CD14-positive monocyte (primary cell): ENCODE measurements around the gene PNMA8B. TPM values are rescaled to one million over a fixed set of nuclear protein-coding genes. Genes with fewer than 3 reads are reported as not detected.

Experiments
- DNase-seq, 3 donors: peaks; one replicate each; pipeline ENCODE4 v3.0.0-alpha.2; 2011 to 2022
- H2AFZ ChIP-seq: 2 replicates; pipeline ENCODE4 v1.6.0; 2012; ENCODE audit warnings: mild to moderate bottlenecking, low read depth, low read length, inconsistent platforms; ENCODE audit not compliant: insufficient read depth, poor library complexity, severe bottlenecking
- H3K27ac ChIP-seq, 2 donors: 1 replicate in 1 of 2; 2 replicates in 1 of 2; pipeline ENCODE4 v1.5.1; 2012 to 2013; ENCODE audit warnings: low read length in 2 of 2, control low read depth in 1 of 2, inconsistent platforms in 1 of 2, low read depth in 1 of 2, mild to moderate bottlenecking in 1 of 2
- H3K27me3 ChIP-seq, 2 donors: one replicate each; pipeline versions ENCODE4 v1.6.0 to v1.6.1; 2011 to 2013; ENCODE audit warnings: low read length in 2 of 2; ENCODE audit not compliant: control insufficient read depth in 2 of 2, insufficient read depth in 2 of 2
- H3K36me3 ChIP-seq, 2 donors: replicated peaks in 1 of 2; 1 replicate in 1 of 2; 2 replicates in 1 of 2; pipeline versions ENCODE4 v1.5.1 to v1.6.1; 2012 to 2013; ENCODE audit warnings: low read length in 2 of 2, control low read depth in 1 of 2, inconsistent platforms in 1 of 2, mild to moderate bottlenecking in 1 of 2; ENCODE audit not compliant: insufficient read depth in 2 of 2, control insufficient read depth in 1 of 2
- H3K4me1 ChIP-seq, 2 donors: 1 replicate in 1 of 2; 2 replicates in 1 of 2; pipeline versions ENCODE4 v1.5.1 to v1.6.1; 2012 to 2013; ENCODE audit warnings: low read length in 2 of 2, control low read depth in 1 of 2, inconsistent platforms in 1 of 2, mild to moderate bottlenecking in 1 of 2, moderate library complexity in 1 of 2; ENCODE audit not compliant: insufficient read depth in 2 of 2, control insufficient read depth in 1 of 2
- H3K4me2 ChIP-seq: replicated peaks from 2 replicates; pipeline ENCODE3; 2012; ENCODE audit warnings: low read length, moderate library complexity, mild to moderate bottlenecking; ENCODE audit not compliant: poor library complexity, severe bottlenecking; ENCODE audit errors: extremely low read depth
- H3K4me3 ChIP-seq, 3 experiments: fragments of 200-600 bp in 1 of 3; sonication (generic) in 1 of 3; replicated peaks in 1 of 3; 1 replicate in 2 of 3; 2 replicates in 1 of 3; pipeline ENCODE4 v1.5.1; 2011 to 2013; ENCODE audit warnings: low read length in 3 of 3, mild to moderate bottlenecking in 3 of 3, control low read depth in 2 of 3, low read depth in 2 of 3, inconsistent platforms in 1 of 3, moderate library complexity in 1 of 3
- H3K79me2 ChIP-seq: 2 replicates; pipeline ENCODE4 v1.6.0; 2012; ENCODE audit warnings: mild to moderate bottlenecking, control low read depth, inconsistent platforms, low read length, moderate library complexity; ENCODE audit not compliant: insufficient read depth
- H3K9ac ChIP-seq: 2 replicates; pipeline ENCODE4 v1.6.0; 2017; ENCODE audit warnings: low read length, mild to moderate bottlenecking; ENCODE audit not compliant: insufficient read depth, poor library complexity, severe bottlenecking
- H3K9me3 ChIP-seq, 2 donors: replicated peaks in 1 of 2; 1 replicate in 1 of 2; 2 replicates in 1 of 2; pipeline versions ENCODE4 v1.5.1 to v1.6.1; 2012 to 2013; ENCODE audit warnings: low read length in 2 of 2, control low read depth in 1 of 2; ENCODE audit not compliant: control insufficient read depth in 1 of 2, insufficient read depth in 1 of 2
- H4K20me1 ChIP-seq: 2 replicates; pipeline ENCODE4 v1.6.0; 2012; ENCODE audit warnings: mild to moderate bottlenecking, low read length, control low read depth, moderate library complexity; ENCODE audit not compliant: insufficient read depth
- H3K27ac Mint-ChIP-seq, 7 donors: one replicate each; pipeline ENCODE4 v1.8.0; 2020; ENCODE audit warnings: mild to moderate bottlenecking in 7 of 7, mixed read lengths in 7 of 7, moderate library complexity in 6 of 7, inconsistent platforms in 2 of 7
- H3K27me3 Mint-ChIP-seq, 3 donors: one replicate each; pipeline ENCODE4 v1.8.0; 2021 to 2022; ENCODE audit warnings: low read depth in 3 of 3, mild to moderate bottlenecking in 3 of 3, mixed read lengths in 3 of 3, moderate library complexity in 3 of 3, inconsistent platforms in 1 of 3
- H3K36me3 Mint-ChIP-seq, 2 donors: one replicate each; pipeline ENCODE4 v1.8.0; 2020; ENCODE audit warnings: mixed read lengths in 2 of 2, inconsistent platforms in 1 of 2, mild to moderate bottlenecking in 1 of 2
- H3K4me1 Mint-ChIP-seq: one replicate; pipeline ENCODE4 v1.8.0; 2020; ENCODE audit warnings: mild to moderate bottlenecking, mixed read lengths
- H3K4me3 Mint-ChIP-seq, 2 donors: one replicate each; pipeline ENCODE4 v1.8.0; 2020; ENCODE audit warnings: mild to moderate bottlenecking in 2 of 2, mixed read lengths in 2 of 2, moderate library complexity in 1 of 2
- H3K9me3 Mint-ChIP-seq, 7 donors: one replicate each; pipeline ENCODE4 v1.8.0; 2020 to 2022; ENCODE audit warnings: mixed read lengths in 7 of 7, mild to moderate bottlenecking in 6 of 7, moderate library complexity in 6 of 7, inconsistent platforms in 2 of 7
- CTCF ChIP-seq: fragments of 200-600 bp; IDR thresholded peaks from one replicate; pipeline ENCODE4 v1.8.0; 2022; ENCODE audit warnings: antibody characterized with exemption, mild to moderate bottlenecking
- WGBS: methylation state at CpG from one replicate; pipeline ENCODE4 v1.1.5; 2013; ENCODE audit warnings: missing lambda C conversion rate; ENCODE audit not compliant: insufficient coverage; 5-methylcytosine and 5-hydroxymethylcytosine counted together
- intact Hi-C, 2 donors: fragments of 100-400 bp; cut with micrococcal nuclease; formaldehyde crosslinking; loops; one replicate each; pipeline versions ENCODE4 v1.15.0 to v1.15.1; 2023
- polyA plus RNA-seq, 3 donors: library from polyadenylated mRNA; depleted of rRNA in 1 of 3; unstranded in 2 of 3; stranded (reverse) in 1 of 3; fragments of 300-500 nt in 2 of 3; fragments of >200 nt in 1 of 3; fragmentation: Illumina TruSeq in 2 of 3; gene quantifications; 1 replicate in 2 of 3; 2 replicates in 1 of 3; pipeline ENCODE4 v1.2.3, GENCODE V29; 2012 to 2021

Gene PNMA8B
- polyA plus RNA-seq, 3 donors = 0.07 to 0.16 TPM; not detected in 1

GRCh38 chr19:46447824-46448223 lies 47.8 kb downstream of the PNMA8B start:
- DNase-seq = no peak
- Mint-ChIP-seq H3K4me3 (no peak overlapping the region), H3K27me3 (peaks cover 4 to 21% (median 10%) of the 10 kb centered on the region in 3 donors), H3K4me1 (peaks cover 2% of the 10 kb centered on the region), H3K36me3 (no peaks in the 10 kb centered on the region), H3K9me3 (peaks cover 0 to 12% (median 6%) of the 10 kb centered on the region in 7 donors), H3K27ac (no peak overlapping the region)
- WGBS = 47% methylated on average over 4 of the region's 5 CpGs
- no peak for TF ChIP-seq CTCF
- H3K4me1 ChIP-seq = no peaks in the 10 kb centered on the region
- H4K20me1 ChIP-seq = no peaks in the 10 kb centered on the region
- H3K27me3 ChIP-seq = peaks cover 0 to 3% of the 10 kb centered on the region in 2 donors
- H3K27ac ChIP-seq = no peak overlapping the region
- no peak overlapping the region for H3K4me3 ChIP-seq
- H3K9me3 ChIP-seq = peaks cover 0 to 3% of the 10 kb centered on the region in 2 donors
- H3K4me2 ChIP-seq = no peak overlapping the region
- no peaks in the 10 kb centered on the region for H3K79me2 ChIP-seq
- H2AFZ ChIP-seq = no peak overlapping the region
- no peak overlapping the region for H3K9ac ChIP-seq
- no peaks in the 10 kb centered on the region for H3K36me3 ChIP-seq
- intact Hi-C loops = no loop called here

- H3K27me3 ChIP-seq = peaks cover 0 to 3% of the 10 kb centered on the region in 2 donors
- H3K4me2 ChIP-seq = no peak overlapping the region
- peaks cover 4 to 21% (median 12%) of the 10 kb centered on the region in 3 donors for H3K27me3 Mint-ChIP-seq
- H3K9ac ChIP-seq = no peak overlapping the region
- peaks cover 2% of the 10 kb centered on the region for H3K4me1 Mint-ChIP-seq
- H3K79me2 ChIP-seq = no peaks in the 10 kb centered on the region
- no peaks in the 10 kb centered on the region for H3K36me3 ChIP-seq
- no peak for TF ChIP-seq CTCF
- H3K4me3 ChIP-seq = no peak overlapping the region
- intact Hi-C loops = no loop called here
- H3K4me3 Mint-ChIP-seq = no peak overlapping the region
- H3K27ac Mint-ChIP-seq = no peak overlapping the region
- DNase-seq = no peak
- no peaks in the 10 kb centered on the region for H4K20me1 ChIP-seq
- peaks cover 0 to 12% (median 6%) of the 10 kb centered on the region in 7 donors for H3K9me3 Mint-ChIP-seq
- H3K36me3 Mint-ChIP-seq = no peaks in the 10 kb centered on the region
- H3K27ac ChIP-seq = no peak overlapping the region
- no peak overlapping the region for H2AFZ ChIP-seq
- no peaks in the 10 kb centered on the region for H3K4me1 ChIP-seq
- H3K9me3 ChIP-seq = peaks cover 0 to 3% of the 10 kb centered on the region in 2 donors
- WGBS = no CpG with 5 or more reads among the region's 3 CpGs
These were observed 48.7 kb downstream of the PNMA8B start for GRCh38 chr19:46447006-46447405.
